CD4-positive, alpha-beta T cell treated with Interleukin-17A for 1 hour (primary cell): ENCODE data around the gene CASTOR1.

Experiments
- DNase-seq: peaks from one replicate; pipeline ENCODE4 v3.0.0-alpha.2; 2020

Gene CASTOR1

DNA sequence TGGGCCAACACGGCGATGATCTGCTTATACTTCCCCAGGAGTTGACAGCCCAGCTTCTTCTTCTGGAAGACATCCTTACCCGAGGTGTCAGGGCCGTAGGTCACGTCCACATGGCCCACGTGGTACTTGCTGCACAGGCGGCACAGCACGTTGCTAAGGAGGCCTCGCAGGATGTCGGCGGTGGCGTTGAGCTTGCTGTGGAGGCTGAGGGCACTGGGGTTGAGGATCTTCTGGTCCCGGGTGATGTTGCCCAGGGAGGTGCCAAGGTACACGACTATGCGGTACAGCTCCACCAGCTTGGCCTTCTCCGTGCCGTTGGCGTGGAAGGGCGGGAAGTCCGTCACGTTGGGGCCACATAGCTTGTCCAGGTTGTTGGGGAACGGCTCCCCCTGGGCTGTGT, 45.6 kb downstream of the CASTOR1 start:
- no peak for DNase-seq

DNA sequence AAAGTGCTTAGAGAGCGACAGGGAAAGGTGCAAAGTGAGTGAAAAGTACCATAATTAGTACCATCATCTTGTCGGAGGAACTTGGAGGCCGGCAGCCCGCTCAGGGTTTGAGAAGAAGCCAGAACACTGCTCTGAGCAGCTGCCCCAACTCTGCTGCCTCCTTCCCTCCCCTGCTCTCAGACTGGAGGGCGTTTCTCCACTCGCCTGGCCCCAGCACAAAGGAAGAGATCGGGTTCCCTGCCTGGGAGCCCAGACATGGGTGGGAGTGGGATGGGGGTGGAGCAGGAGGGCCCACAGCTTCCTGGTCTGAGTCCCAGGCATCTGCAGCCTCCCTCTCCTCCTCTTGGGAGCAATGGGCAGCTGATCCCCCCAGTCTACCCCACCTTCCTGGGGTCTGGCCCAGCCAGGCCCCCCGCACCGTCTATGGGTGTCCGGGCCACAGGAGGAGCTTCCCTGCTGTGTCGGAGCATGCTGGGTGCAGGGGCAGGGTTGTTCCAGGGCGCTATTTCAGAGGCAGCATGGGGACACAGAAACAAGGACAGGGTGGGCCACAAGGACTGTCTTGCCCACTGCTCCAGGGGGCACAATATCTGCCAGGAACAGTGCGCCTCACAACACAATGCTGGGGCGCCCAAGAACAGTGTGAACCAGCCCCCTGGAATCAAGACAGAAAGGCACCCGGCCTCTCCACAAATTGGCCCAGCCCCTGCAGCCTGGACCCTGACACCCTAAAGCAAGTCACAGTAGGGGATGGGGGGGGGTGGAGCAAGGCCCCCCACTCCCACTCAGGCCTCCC, 47.5 kb downstream of the CASTOR1 start:
- DNase-seq, result no peak

DNA sequence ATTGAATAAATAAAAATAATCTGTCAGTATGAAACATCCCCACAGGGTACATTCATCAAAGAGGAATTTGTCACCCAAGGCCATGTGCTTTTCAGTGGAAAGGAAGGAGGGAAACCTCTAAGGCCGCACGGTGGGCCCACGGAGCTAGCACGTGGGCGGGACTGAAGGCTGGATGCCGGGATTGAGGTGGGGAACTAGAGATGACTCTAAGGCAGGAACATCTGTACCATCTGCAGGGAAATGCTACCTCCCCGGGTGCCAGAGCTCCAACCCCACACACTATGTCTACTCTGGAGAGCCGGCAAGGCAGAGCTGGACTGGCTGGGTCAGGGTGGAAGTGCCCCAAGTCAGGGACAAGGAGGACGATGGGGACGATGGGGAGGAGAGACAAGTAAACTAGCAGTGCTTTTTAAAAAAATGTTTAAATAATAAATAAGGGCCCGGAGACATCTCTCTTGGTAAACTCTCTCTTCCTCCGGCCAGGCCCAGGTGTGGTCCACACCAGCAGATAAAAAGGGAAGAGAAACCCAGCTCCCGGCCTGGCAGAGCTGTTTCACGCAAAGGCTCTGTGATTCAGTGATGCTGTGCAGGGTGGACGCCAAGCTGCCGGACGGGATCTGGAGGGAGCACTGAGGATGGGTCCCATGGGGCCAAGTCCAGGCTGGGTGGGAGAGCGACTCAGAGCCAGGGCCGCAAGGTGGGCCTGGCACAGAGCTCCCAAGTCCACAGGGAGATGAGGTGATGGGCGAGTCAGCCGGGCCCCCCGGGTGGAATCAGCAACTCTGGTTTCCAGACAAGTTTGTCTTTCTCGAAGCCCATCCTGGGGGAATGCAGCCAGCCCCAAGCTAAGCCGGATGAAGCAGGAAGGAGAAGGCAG, 48.5 kb downstream of the CASTOR1 start:
- no peak for DNase-seq

DNA sequence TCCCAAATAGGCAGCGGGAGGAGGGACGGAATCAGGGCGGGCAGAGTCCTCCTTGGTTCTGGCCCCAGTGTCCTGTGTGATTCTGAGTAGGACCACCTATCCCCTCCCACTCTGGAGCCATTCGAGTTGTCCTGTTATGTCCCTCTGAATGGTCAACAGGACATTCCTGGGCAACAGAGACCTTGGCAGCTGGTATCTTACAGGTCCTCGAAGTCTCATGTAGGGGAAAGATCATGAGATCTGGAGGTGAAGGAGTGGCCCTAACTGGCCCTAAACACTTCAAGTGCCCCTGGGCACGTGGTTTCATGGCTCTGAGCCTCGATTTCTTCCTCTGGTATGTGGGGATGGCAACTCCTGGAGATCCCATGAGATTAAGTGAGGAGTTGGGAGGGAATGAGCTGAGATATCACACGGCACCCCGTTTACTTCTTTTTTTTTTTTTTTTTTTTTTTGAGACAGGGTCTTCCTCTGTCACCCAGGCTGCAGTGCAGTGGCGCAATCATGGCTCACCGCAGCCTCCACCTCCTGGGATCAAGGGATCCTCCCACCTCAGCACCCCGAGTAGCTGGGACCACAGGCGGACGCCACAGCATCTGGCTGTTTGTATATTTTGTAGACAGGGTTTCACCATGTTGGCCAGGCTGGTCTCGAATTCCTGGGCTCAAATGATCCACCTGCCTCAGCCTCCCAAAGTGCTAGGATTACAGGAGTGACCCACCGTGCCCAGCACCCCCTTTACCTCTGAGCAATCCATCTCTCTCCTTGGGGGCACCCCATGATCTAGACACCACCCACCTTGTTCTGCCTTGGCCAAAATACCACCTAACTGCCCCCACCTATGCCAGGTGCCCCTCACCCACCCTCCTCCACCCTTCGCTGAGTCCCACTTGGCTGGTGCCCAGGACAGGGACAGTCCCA, 49.6 kb downstream of the CASTOR1 start:
- DNase-seq, result no peak

DNA sequence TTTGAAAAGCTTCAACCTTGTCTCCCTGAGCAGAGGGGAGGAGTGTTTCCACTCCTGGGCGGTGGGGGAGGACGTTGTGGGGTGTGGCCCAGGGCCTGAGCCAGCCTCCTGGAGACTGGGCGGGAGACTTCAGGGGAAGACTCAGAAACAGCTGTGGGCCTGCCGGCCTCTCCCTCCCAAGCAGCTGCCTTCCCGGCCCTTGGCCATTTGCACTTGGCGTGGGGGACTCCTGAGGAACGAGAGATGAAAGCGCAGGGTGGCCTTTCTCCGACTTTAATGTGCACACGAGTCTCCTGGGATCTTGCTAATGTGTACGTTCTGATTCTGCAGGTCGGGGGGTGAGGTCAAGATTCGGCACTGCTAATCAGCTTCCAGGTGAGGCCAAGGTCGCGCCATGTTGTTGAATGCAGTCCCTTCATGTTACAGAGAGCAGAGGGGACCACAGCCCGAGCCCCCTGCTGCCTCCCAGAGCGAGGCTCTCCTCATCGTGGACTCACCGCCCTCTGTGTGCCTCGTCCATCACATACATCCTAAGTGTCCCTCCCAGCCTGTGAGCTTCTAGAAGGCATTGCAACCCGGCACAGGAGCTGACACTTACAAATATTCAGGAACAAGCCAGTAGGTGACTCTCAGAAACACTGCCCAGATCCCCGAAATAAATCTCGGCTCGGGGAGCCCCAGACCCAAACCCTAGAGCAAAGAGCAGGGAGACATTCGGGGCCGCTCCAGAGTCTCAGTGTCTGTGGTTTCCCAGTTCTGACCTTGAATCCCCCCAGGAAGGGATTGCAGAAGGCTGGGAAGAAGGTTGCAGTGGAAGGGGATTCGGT, 50.4 kb downstream of the CASTOR1 start:
- DNase-seq, result no peak

DNA sequence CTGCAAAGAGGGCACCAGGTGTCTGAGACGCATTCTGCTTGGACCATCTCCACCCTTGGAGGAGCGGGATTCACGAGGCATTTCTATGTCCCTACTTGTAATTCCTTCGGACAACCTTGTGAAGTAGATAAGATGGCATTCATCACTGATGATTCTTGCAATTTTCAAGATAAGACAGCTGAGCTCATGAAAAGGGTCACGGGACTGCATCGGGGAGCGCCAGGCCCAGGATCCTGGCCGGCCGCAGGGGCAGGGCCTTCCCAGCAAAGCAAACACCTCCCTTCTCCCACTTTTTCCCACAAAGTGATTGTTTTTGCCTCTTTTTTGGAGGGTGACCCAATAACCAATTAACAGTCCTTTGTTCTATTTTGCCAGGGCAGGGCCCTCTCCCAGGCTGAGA, 51.2 kb downstream of the CASTOR1 start:
- no peak for DNase-seq

DNA sequence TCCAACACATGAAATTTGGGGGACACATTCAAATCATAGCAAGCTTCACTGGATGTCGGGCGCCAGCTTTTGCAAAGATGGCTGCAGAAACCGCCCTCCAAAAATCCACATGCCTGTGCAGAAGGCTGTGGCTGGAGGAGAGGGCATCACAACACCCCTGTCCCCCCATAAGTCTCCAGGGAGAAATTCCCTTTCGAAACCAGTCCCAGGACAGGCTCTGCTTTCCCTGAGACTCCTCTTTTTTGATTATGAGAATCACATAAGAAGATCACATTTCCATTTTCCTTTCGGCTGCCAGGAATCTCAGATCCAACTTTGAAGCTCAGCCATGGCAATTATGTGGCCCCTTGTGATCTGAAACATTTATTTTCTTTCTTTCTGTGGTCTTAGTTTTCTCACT, 52.4 kb downstream of the CASTOR1 start:
- DNase-seq, result no peak

DNA sequence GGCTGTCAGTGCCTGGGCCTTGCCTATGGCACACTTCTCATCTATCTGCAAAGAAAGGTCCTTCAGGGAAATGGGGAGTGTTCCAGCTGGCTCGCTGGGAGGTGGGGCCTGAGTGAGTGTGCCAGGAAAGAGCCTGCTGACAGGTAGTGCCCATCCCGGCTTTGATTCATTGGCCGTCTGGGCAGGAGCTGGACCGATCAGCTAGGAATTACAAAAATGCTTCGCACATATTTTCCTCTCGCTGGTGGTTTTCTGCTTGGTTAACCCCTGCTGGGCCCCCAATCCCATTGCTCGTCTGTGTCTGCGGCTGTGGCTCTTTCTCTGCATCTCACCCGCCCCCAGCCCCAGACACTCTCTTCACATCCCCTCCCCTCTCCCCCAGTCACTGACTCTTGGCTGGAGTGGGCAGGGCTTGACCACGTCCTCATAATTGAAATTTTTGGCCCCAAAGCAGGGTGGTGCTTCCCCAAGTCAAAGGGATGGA, 53.6 kb downstream of the CASTOR1 start:
- no peak for DNase-seq
